SH-SY5Y (cell line): Measurements from ENCODE around the gene GDNF.

Experiments used
- GATA2 ChIP-seq: IDR thresholded peaks from 2 replicates; pipeline ENCODE4 v1.6.1; 2011; ENCODE audit warnings: mild to moderate bottlenecking, low read depth, low read length
- GATA3 ChIP-seq: IDR thresholded peaks from 2 replicates; pipeline ENCODE4 v1.6.1; 2011; ENCODE audit warnings: low read depth, mild to moderate bottlenecking, low read length, moderate library complexity

Gene GDNF

DNA sequence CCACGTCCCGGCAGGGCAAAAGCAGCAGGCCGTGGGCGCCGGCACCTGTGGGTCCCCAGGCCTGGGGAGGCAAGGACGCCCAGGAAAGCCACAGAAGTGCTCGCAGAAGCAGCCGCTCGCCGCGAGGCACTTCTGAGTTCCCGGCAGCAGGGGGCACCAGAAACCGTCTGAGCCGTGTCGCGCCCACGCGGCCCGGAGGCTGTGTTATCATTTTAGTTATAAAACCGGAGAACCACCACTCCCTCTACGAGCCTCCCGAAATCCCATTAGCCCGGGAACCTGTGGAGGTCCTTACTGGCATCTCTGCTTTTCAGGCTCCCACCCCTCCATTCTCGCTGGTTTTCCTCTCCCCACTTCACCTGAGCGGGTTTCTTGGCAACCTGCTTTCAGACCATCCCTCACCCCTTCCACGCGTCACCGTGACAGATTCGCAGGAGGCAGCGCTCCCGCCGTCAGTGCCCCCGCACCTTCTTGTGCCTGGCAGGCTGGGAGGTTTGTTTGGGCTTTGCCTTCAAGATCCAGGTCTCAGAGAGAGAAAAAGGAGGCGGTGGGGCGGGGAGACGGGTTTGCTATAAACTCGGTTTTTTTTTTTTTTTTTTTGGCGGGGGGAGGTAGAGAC, 2.3 kb downstream of the GDNF start:
- no peak for TF ChIP-seq GATA3
- no peak for TF ChIP-seq GATA2

DNA sequence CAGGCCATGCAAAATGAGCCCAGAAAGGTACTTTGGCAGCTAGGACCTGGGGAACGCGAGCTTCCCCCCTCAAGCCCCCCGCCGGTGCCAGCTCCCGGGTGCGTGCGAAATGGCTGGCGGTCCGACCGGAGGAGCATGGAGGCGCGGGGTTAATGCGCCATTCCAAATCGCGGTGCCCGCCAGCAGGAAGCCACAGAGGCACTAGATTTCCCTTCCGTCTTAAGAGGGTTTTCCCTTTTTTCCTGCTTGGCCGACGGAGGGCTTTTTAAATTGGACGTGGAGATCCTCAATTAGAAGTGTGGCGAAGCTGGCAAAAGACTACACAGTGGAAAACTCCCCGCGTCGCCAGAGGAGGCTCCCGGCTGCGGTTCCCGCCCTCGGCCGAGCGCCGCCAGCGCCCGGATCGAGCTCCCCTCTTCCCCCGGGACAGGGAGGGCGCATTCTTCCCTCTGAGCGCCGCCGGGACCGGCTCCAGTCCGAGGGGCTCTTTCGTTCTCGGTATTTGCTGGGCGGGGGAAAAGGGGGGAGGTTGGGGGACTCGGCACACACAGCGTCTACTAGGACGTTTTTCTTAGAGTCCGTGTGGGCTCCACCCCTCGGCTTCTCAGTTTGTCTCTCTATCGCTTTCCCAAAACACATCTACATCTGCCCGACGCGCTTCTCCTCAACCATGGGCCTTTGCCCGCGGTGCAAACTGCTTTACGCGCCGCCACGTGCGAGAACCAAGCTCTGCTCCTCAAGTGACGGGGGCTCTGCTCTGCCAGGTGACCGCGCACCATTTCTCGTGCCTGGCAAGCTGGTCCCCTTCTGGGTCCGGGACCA, 3.0 kb downstream of the GDNF start:
- TF ChIP-seq GATA3 (no peak), GATA2 (no peak)

DNA sequence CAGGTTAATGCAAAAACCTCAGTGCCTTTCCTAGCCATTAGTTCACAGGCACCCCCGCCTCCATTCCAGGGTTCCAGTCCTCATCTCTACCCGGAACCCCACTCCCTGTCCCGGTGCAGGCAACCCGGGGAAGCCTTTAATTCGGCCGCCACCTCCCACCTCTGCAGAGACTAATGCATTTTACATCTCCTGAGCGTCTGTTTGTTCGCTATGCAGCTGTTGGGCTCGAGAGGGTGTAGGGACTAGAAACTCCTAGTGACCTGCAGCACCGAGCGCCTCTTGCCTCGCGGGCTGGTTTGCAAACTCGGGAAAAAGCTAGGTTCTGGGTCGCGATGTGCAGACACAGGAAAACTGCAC, 3.6 kb downstream of the GDNF start:
- no peak for TF ChIP-seq GATA3
- no peak for TF ChIP-seq GATA2

DNA sequence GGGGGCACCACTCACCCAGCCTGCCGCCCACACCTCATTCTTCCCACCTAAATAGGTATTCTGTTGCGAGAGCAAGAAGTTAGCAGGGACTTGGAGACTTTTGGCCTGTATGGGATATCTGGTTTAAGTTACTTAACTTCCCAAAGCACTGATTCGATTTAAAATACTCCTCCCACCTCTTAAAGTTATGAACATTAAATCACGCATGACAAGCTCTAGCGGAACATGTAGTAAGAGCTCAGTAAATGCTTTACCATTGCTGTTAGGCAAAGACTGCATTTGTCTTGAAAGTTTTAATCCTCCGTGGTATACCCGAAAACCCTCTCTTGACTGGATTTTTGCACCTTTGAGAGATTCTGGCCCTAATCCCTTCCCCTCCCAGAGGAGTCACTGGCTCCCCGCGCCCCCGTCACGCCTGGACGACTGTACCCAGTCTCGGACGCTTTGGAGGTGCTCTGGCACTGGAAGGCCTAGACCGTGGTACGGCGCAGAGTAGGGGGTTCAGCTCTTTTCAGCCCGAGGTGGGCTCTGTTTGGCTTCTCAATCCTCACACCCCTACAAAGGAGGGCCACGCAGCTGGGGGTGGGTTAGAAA, 4.4 kb downstream of the GDNF start:
- TF ChIP-seq GATA3: no peak
- TF ChIP-seq GATA2: no peak

DNA sequence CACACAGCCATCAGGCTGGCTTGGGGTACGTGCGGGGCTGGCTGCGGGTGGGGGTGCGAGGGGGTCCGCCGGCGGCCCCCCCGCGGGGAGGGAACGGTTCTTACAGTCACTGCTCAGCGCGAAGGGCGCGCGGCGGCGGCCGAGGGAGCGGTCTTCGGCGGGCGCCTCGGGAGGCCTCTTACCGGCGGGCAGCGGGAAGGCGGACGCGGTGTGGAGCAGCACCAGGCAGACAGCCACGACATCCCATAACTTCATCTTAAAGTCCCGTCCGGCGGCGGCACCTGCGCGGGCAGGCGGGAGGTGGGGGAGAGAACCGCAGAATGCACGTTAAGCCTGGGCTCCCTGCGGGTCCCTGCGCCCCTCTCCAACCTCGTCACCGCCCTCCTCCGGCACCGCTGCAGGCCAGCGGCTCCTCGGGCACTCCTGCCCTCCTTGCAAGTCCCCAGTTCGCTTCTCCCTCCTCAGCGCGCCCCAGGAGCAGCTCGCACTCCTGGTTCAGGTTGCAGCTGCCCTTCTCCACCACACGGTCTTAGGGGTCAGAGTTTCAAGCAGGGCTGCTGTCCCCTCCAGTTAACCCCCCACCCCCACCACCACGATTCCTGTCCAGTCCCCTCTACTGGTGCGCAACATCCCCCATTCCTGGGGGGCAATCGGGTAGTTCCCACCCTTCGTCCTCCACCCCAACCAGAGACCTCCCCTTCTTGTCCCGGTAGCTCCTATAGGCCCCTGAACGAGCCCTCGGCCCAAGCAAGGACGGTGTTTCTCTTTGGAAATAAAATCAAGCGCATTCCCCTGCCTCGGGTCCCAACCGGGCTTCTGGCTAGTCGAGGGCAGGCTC, 5.1 kb downstream of the GDNF start:
- no peak for TF ChIP-seq GATA2
- TF ChIP-seq GATA3: no peak

DNA sequence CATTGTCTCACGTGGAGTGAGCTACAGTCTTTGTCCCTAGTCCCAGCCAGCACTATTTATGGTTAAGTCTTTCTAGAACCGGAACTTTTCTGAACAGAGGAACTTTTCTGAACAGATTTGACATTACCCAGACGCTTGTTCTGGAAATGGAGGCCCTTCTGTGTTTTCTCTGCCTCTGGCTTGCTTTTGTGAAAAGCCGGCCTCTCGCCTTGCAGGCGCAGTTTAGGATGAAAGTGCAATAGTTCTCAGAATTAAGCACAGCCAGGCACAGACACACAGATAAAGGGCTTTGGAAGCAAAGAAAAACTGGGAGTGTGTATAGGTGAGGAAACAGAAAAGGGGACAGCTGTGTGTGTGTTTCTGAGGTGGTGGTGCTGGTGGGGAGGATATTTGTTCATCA, 5.9 kb downstream of the GDNF start:
- no peak for TF ChIP-seq GATA2

DNA sequence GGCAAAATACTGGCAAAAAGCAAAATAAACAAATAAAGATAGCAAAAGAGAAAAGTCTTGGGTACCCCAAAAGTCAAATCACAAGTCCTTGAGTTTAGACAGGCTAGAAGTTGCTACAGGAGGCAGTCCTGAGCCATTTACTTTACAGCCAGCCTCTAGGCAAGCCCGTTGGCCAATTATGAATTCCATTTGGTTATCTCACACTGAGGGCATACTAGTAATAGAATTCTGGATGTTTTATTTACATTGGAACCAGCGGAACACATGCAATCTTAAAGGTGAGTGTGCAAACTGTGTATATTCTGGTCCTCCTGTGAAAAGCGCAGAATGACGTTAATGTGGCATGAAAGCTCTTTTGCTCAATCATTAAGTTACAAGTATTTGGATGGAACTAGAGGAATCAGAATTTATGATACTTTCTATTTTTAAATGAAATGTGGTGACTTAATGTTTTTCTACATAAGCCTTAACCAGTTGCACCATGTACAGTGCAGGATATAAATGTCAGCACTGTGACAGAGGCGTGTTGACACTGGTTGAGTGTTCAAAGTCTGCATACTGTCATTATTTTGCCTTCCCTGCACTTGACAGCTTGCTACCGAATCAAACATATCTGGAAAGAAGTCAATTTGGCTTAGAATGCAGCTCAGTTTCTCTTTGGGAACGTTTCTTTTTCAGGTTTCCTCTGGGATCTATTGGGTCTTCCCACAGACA, 7.9 kb downstream of the GDNF start:
- TF ChIP-seq GATA2: no peak
- TF ChIP-seq GATA3: no peak

DNA sequence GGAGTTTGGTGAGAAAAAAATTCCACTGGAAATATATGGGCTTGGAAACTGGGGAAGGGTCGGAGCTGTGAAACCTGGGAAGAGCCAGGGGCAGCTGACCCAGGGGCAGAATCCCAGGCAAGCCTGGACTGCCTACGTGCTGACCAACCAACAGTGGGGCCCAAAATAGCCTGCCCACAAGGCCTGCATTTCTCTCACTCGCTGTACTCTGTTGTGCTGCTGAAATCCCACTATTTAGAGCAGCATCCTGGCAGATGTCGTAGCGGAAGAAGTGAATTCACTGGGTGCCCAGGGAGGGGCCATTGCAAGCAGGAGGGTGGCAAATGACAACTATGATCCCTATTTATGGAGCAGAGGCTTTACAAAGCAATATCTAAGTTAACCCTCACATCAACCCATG, 9.5 kb downstream of the GDNF start:
- TF ChIP-seq GATA3: no peak
- no peak for TF ChIP-seq GATA2

DNA sequence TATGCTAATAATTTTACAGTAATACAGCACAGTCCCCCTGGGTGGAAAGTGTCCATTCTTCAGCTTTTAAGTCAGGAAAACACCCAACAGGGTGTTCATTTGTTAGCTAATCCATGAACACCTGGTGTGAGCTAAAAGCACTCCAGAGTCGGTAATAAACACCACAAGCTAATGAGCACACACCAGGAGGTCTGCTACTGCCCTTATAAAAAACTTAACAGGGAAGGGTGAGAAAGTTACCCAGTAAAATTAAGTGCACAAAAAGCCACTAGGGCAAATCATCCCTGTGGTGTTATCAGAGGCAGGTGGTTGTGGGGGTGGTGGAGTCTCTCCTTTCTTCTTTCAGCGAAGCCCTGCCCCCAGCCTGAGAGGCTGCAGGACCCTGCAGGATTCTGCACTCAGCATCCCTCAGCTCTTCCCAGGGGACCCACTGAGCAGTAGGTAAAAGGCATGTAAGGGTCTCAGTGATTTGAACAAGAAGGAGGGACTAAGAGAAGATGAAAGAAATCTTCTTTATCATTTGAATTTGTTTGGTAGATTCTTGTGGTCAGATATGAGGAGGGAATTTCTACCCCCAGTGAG, 14.4 kb downstream of the GDNF start:
- TF ChIP-seq GATA2: no peak
- no peak for TF ChIP-seq GATA3

DNA sequence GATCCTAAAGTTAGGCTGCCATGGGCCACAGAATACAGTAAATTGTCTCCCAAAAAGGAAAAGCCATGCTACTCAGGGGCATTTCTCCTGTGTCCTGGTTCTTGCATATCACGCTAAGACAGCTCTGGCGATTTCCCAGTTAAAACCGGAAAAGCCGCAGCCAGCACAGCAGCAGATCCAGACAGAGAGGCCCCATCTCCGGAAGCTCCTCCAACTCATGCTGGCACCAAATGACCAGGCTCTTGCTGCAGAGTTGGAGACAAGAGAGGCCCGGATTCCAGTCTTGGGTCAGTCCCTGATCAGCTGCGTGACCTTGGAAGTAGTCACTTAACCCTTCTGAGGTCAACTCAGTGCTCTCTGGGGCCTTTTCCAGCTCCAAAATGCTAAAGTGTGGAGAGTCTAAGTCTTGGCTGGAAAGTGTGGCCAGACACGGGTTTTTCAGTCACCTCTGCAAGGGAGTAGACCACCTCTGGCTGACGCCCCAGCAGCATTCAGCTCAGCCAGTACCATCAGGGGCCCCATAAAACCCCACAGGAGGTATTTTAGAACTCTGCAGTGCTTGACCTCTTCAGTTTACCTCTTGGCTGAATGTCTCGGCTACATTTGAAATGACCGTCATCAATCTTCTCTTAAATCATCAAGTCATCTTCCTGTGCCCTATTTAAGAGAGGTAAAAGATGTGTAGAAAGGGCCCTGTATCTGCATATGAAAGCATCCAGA, 16.2 kb downstream of the GDNF start:
- no peak for TF ChIP-seq GATA2
- TF ChIP-seq GATA3: no peak

DNA sequence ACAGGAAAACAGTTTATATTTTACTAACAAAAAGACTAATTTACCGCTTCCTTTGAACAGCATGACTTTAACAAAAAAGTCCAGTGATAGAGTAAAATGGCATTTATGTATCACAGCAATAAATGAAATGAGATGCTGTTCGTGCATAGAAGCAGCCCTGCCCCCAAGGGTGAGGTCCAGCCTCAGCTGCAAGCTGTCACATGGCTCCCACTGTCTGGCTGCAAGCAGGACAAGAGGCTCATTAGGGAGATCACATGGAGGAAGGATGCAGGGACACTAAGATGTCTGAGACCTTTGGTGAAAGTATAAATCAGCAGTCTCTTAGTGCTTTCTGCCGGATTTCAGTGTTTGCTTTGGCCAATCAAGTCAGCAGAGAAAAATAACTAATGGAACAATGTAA, 23.0 kb downstream of the GDNF start:
- TF ChIP-seq GATA2: no peak
- no peak for TF ChIP-seq GATA3

DNA sequence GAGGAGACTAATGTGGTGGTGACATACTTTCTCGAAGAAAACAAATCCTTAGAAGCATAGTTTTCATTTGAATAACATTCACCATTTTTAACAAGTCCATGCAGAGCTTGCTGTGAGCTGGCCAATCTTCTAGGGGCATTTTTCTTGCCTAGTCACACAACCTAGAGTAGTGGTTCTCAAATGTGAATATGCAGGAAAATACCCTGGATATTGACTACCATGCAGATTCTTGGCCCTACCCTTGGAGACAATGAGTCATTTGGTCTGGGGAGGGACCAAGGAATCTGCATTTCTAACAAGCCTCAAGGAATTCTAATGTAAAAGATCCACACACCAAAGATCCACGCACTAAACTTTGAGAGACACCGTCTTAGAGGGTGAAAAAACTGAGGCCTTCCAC, 23.5 kb downstream of the GDNF start:
- TF ChIP-seq GATA2 (no peak), GATA3 (no peak)

DNA sequence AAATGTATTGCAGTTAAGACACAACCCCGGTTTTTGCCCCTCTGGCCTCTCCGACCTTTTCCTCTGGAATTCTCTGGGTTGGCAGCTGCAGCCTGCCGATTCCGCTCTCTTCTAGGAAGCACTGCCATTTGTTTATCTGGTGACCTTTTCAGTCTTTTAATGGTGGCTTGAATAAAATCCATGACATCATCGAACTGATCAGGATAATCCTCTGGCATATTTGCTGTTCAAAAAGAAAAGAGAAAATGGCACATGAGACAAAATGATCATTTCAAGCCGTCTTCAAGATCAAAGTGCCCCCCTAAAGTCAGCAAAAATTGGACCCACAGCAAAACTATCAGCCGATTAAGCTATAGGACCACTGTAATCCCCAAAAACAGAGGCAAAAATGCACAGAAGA, 23.9 kb downstream of the GDNF start:
- TF ChIP-seq GATA3 (no peak), GATA2 (no peak)
